ENCODE measurements around the gene DNM3. TPM values are rescaled to one million over a fixed set of nuclear protein-coding genes. Genes with fewer than 3 reads are reported as not detected.

The DNM3 gene
- total RNA-seq, 1 donor from 2014 or later: 4.7 TPM

DNA sequence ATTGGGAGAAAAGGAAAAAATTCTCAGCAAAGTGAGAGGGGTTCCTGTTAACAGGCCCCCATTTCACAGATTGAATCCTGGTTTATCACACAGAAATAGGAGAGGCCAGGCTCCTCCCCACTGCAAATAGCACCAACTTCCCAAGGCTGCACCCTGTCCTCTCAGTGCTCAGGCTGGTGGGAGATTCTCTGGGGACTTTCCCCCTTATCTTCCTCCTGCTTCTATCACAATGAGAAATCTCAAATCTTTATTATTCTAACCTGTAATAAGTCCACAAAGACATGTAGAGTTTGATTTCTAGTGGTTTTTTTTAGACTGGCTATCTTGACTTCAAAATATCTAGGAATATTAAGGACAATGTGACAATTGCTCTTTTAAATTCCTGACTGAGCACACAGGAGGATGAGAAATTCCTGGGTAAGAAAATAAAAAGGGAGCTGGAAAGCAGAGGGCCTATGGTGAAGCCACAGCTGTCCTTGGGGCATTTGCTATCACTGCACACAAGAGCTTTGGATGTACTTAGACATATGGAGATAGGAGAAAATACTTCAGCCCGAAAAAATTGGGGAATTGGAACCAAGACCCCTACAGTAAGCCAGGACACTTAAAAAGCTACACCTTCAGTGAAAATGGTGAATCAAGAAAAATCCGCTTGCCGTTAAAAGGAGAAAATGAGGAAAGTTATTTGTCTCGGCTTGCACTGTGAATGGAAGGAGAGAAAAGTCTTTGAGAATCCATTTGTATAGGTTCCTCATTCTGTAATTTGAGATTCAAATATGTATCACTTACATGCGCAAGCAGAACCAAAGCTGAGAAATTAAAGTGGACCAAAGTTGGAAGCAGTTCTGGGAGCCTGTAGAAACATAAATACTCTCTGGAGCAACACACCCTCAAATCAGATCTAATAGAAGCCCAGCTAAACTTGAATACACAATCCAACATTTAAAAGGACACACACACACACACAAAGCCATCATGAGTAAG lies 513.3 kb downstream of the DNM3 start:
- TF ChIP-seq EZH2 (IDR thresholded peaks at IDR 0.05; ENCODE audit: insufficient read depth, low read length): no peak
- TF ChIP-seq, protein P1, sequence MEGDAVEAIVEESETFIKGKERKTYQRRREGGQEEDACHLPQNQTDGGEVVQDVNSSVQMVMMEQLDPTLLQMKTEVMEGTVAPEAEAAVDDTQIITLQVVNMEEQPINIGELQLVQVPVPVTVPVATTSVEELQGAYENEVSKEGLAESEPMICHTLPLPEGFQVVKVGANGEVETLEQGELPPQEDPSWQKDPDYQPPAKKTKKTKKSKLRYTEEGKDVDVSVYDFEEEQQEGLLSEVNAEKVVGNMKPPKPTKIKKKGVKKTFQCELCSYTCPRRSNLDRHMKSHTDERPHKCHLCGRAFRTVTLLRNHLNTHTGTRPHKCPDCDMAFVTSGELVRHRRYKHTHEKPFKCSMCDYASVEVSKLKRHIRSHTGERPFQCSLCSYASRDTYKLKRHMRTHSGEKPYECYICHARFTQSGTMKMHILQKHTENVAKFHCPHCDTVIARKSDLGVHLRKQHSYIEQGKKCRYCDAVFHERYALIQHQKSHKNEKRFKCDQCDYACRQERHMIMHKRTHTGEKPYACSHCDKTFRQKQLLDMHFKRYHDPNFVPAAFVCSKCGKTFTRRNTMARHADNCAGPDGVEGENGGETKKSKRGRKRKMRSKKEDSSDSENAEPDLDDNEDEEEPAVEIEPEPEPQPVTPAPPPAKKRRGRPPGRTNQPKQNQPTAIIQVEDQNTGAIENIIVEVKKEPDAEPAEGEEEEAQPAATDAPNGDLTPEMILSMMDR (IDR thresholded peaks at IDR 0.05; ENCODE audit: insufficient read depth, low read depth, low read length): no peak
- no peak overlapping the region for H3K27ac ChIP-seq (ENCODE audit: low read depth, low read length)
- Mint-ChIP-seq H3K27ac (ENCODE audit: unreplicated experiment) (peak overlapping the region; percentile 22), H3K27me3 (ENCODE audit: low read depth, unreplicated experiment) (no peaks in the 10 kb centered on the region), H3K36me3 (ENCODE audit: low read depth, unreplicated experiment) (no peaks in the 10 kb centered on the region), H3K9me3 (ENCODE audit: unreplicated experiment) (no peaks in the 10 kb centered on the region), H3K4me3 (ENCODE audit: unreplicated experiment) (no peak overlapping the region), H3K4me1 (ENCODE audit: low read depth, unreplicated experiment) (peaks cover 72% of the 10 kb centered on the region)
- H3K36me3 ChIP-seq (ENCODE audit: insufficient read depth, low read length): no peaks in the 10 kb centered on the region
- H3K79me2 ChIP-seq (ENCODE audit: insufficient read depth, low read length): no peaks in the 10 kb centered on the region
- H3K4me2 ChIP-seq (ENCODE audit: low read length): no peak overlapping the region
- no peak overlapping the region for H2AFZ ChIP-seq (ENCODE audit: low read depth, low read length)
- FAIRE-seq (no peak), DNase-seq (ENCODE audit: low read depth) (no peak)
- no peaks in the 10 kb centered on the region for H4K20me1 ChIP-seq (ENCODE audit: insufficient read depth, low read length)
- no peaks in the 10 kb centered on the region for H3K9me3 ChIP-seq (ENCODE audit: insufficient read depth, low read depth, low read length)
- no peak overlapping the region for H3K9ac ChIP-seq (ENCODE audit: low read length)
- H3K4me1 ChIP-seq (ENCODE audit: insufficient read depth, low read length): peaks cover 55% of the 10 kb centered on the region
- no peaks in the 10 kb centered on the region for H3K27me3 ChIP-seq (ENCODE audit: insufficient read depth, low read length)
- H3K4me3 ChIP-seq (ENCODE audit: insufficient read depth, low read depth, low read length): no peak overlapping the region

DNA sequence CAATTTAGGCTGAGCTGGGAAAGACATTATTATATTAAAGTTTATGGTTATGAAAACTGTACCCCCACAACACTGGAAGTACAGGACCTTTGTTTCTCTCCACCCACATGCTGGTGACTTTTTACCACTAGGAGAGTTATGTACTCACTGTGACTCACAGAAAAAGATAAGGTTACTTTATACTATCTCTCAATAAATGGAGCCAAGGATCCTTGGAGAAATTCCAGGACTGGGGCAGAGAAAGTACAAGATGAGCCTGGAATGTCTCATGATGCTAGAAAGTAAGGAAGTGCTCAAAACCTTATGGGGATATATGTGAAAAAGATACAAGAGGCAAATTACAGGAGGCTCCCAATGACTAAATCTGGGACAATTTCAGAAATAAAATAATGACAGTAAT lies 515.3 kb downstream of the DNM3 start:
- no peak for FAIRE-seq
- Mint-ChIP-seq H3K4me3 (ENCODE audit: unreplicated experiment) (peak overlapping the region; percentile 9), H3K4me1 (ENCODE audit: low read depth, unreplicated experiment) (peaks cover 63% of the 10 kb centered on the region), H3K36me3 (ENCODE audit: low read depth, unreplicated experiment) (no peaks in the 10 kb centered on the region), H3K9me3 (ENCODE audit: unreplicated experiment) (no peaks in the 10 kb centered on the region), H3K27me3 (ENCODE audit: low read depth, unreplicated experiment) (no peaks in the 10 kb centered on the region), H3K27ac (ENCODE audit: unreplicated experiment) (peak overlapping the region; percentile 99)
- H3K4me1 ChIP-seq (ENCODE audit: insufficient read depth, low read length): peaks cover 69% of the 10 kb centered on the region
- H3K4me3 ChIP-seq (ENCODE audit: insufficient read depth, low read depth, low read length): no peak overlapping the region
- H3K9me3 ChIP-seq (ENCODE audit: insufficient read depth, low read depth, low read length): no peaks in the 10 kb centered on the region
- no peaks in the 10 kb centered on the region for H4K20me1 ChIP-seq (ENCODE audit: insufficient read depth, low read length)
- H2AFZ ChIP-seq (ENCODE audit: low read depth, low read length): no peak overlapping the region
- no peaks in the 10 kb centered on the region for H3K79me2 ChIP-seq (ENCODE audit: insufficient read depth, low read length)
- peak overlapping the region; percentile 96 for H3K27ac ChIP-seq (ENCODE audit: low read depth, low read length)
- TF ChIP-seq, protein P1 (IDR thresholded peaks at IDR 0.05; ENCODE audit: insufficient read depth, low read depth, low read length): peak; percentile 9
- TF ChIP-seq EZH2 (IDR thresholded peaks at IDR 0.05; ENCODE audit: insufficient read depth, low read length): no peak
- peak overlapping the region; percentile 39 for H3K4me2 ChIP-seq (ENCODE audit: low read length)
- H3K27me3 ChIP-seq (ENCODE audit: insufficient read depth, low read length): no peaks in the 10 kb centered on the region
- no peaks in the 10 kb centered on the region for H3K36me3 ChIP-seq (ENCODE audit: insufficient read depth, low read length)
- peak; percentile 82 for DNase-seq (ENCODE audit: low read depth)
- no peak overlapping the region for H3K9ac ChIP-seq (ENCODE audit: low read length)
